ENCODE results near the gene CD84.
"Not testable (repeated sequence)": the region's sequence is repeated elsewhere in the genome, so short reads cannot be mapped to it uniquely, and the experiment has no call there.

DNA sequence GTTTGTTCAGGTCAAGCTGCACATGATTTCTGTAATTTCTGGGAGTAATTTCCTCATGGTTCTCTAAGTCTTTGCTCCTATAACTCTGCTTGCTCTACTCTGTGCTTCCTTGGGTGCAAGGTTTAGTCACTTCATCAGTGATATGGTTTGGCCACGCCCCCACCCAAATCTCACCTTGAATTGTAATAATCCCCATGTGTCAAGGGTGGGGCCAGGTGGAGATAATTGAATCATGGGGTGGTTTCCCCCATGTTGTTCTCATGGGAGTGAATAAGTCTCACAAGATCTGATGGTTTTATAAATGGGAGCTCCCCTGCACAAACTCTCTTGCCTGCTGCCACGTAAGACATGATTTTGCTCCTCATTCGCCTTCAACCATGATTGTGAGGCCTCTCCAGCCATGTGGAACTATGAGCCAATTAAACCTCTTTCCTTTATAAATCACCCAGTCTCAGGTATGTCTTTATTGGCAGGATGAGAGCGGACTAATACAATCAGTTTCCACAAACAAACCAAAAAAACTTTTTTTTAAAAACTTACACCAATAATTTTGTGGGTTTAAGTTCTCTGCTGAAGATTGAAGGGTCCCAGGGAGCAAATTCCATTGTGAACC, 48.5 kb upstream of the CD84 start:
- TF ChIP-seq POLR2AphosphoS5 (IDR thresholded peaks at IDR 0.05; ENCODE audit: borderline replicate concordance, low read depth, low read length); EZH2 (IDR thresholded peaks at IDR 0.05); FOXP2 (optimal IDR thresholded peaks at IDR 0.05; ENCODE audit: control extremely low read depth, extremely low read length, insufficient read depth): not testable (repeated sequence)

All from SK-N-MC (cell line).